GM23338 (cell line): ENCODE measurements around the gene IMP3. TPM values are rescaled to one million over a fixed set of nuclear protein-coding genes. Genes with fewer than 3 reads are reported as not detected.

Experiments used
- ATAC-seq: fragments of 200-7000 bp; cut with Tn5 transposase; 3 replicates; pipeline ENCODE4 v1.9.1; 2020
- DNase-seq: peaks from one replicate; pipeline ENCODE4 v3.0.0-alpha.2; 2015; ENCODE audit warnings: low spot score
- H2AFZ ChIP-seq: fragments of 200-600 bp; sonication (generic); 2 replicates; pipeline ENCODE4 v1.8.0; 2016; ENCODE audit warnings: antibody characterized with exemption, mild to moderate bottlenecking, moderate library complexity
- H3F3A ChIP-seq: fragments of 200-600 bp; sonication (generic); replicated peaks from 2 replicates; pipeline ENCODE4 v1.8.0; 2017; ENCODE audit warnings: antibody characterized with exemption, mixed run types, low read depth
- H3K27ac ChIP-seq: fragments of 200-600 bp; sonication (generic); 2 replicates; pipeline ENCODE4 v1.6.1; 2016; ENCODE audit warnings: low read depth
- H3K27me3 ChIP-seq: fragments of 200-600 bp; sonication (generic); 2 replicates; pipeline ENCODE4 v1.8.0; 2016; ENCODE audit warnings: mild to moderate bottlenecking, mixed run types, moderate library complexity; ENCODE audit not compliant: insufficient read depth
- H3K36me3 ChIP-seq: fragments of 200-600 bp; sonication (generic); 2 replicates; pipeline ENCODE4 v1.8.0; 2016; ENCODE audit warnings: mild to moderate bottlenecking; ENCODE audit not compliant: insufficient read depth
- H3K4me1 ChIP-seq: fragments of 200-600 bp; sonication (generic); 2 replicates; pipeline ENCODE4 v1.8.0; 2016; ENCODE audit warnings: mild to moderate bottlenecking, moderate library complexity; ENCODE audit not compliant: insufficient read depth
- H3K4me2 ChIP-seq: fragments of 200-600 bp; sonication (generic); 2 replicates; pipeline ENCODE4 v1.7.1; 2017; ENCODE audit warnings: mixed run types
- H3K4me3 ChIP-seq: fragments of 200-600 bp; sonication (generic); 2 replicates; pipeline ENCODE4 v1.6.1; 2016; ENCODE audit warnings: mixed run types
- H3K79me2 ChIP-seq: fragments of 200-600 bp; sonication (generic); replicated peaks from 2 replicates; pipeline ENCODE4 v1.8.0; 2017; ENCODE audit warnings: mild to moderate bottlenecking; ENCODE audit not compliant: insufficient read depth
- H3K9me2 ChIP-seq: fragments of 200-600 bp; sonication (generic); 2 replicates; pipeline ENCODE4 v1.8.0; 2017; ENCODE audit not compliant: insufficient read depth
- H4K20me1 ChIP-seq: fragments of 200-600 bp; sonication (generic); replicated peaks from 2 replicates; pipeline ENCODE4 v1.8.0; 2017; ENCODE audit warnings: mild to moderate bottlenecking; ENCODE audit not compliant: insufficient read depth
- H3K27ac Mint-ChIP-seq: 2 replicates; pipeline ENCODE4 v1.8.0; 2020; ENCODE audit warnings: inconsistent platforms, mild to moderate bottlenecking, moderate library complexity, mixed read lengths
- H3K27me3 Mint-ChIP-seq: 3 replicates; pipeline ENCODE4 v1.8.0; 2022; ENCODE audit warnings: low read depth, mild to moderate bottlenecking, moderate library complexity, mixed read lengths, inconsistent platforms; ENCODE audit not compliant: insufficient read depth, poor library complexity
- H3K36me3 Mint-ChIP-seq: 3 replicates; pipeline ENCODE4 v1.8.0; 2021; ENCODE audit warnings: low read depth, mild to moderate bottlenecking, inconsistent platforms, moderate library complexity, mixed read lengths
- H3K4me1 Mint-ChIP-seq: 3 replicates; pipeline ENCODE4 v1.8.0; 2020; ENCODE audit warnings: mild to moderate bottlenecking, inconsistent platforms, mixed read lengths
- H3K4me3 Mint-ChIP-seq: 3 replicates; pipeline ENCODE4 v1.8.0; 2021; ENCODE audit warnings: moderate library complexity, mild to moderate bottlenecking, inconsistent platforms, mixed read lengths
- H3K9me3 Mint-ChIP-seq: 3 replicates; pipeline ENCODE4 v1.8.0; 2020; ENCODE audit warnings: moderate library complexity, mild to moderate bottlenecking, inconsistent platforms, mixed read lengths
- CREB1 ChIP-seq: fragments of 250-450 bp; sonication (Bioruptor Pico); IDR thresholded peaks from 2 replicates; pipeline ENCODE4 v1.5.0; 2020; ENCODE audit warnings: low read depth, mild to moderate bottlenecking, moderate library complexity
- CTCF ChIP-seq, 2 experiments: fragments of 200-600 bp in 1 of 2; sonication (generic) in 1 of 2; conservative IDR thresholded peaks; 2 replicates each; pipeline versions ENCODE4 v1.5.1 to v1.6.1; 2016 to 2017; ENCODE audit warnings: antibody characterized with exemption in 2 of 2, low read depth in 2 of 2, mild to moderate bottlenecking in 2 of 2, moderate library complexity in 1 of 2
- ETS1 ChIP-seq: IDR thresholded peaks from 2 replicates; pipeline ENCODE4 v1.6.1; 2016; ENCODE audit warnings: antibody characterized with exemption
- EZH2 ChIP-seq: fragments of 200-600 bp; sonication (generic); IDR thresholded peaks from one replicate; pipeline ENCODE4 v1.8.0; 2017; ENCODE audit warnings: antibody characterized with exemption, mild to moderate bottlenecking, low read depth; ENCODE audit not compliant: unreplicated experiment
- EZH2phosphoT487 ChIP-seq: fragments of 200-600 bp; sonication (generic); IDR thresholded peaks from one replicate; pipeline ENCODE4 v1.8.1; 2018; ENCODE audit warnings: antibody characterized with exemption; ENCODE audit not compliant: unreplicated experiment
- JUNB ChIP-seq: IDR thresholded peaks from one replicate; pipeline ENCODE4 v1.6.1; 2016; ENCODE audit warnings: antibody characterized with exemption; ENCODE audit not compliant: unreplicated experiment
- NANOG ChIP-seq: IDR thresholded peaks from 2 replicates; pipeline ENCODE4 v1.6.1; 2016; ENCODE audit warnings: antibody characterized with exemption, borderline replicate concordance
- POLR2AphosphoS5 ChIP-seq: IDR thresholded peaks from 2 replicates; pipeline ENCODE4 v1.6.1; 2016; ENCODE audit warnings: antibody characterized with exemption, low read depth
- REST ChIP-seq: IDR thresholded peaks from one replicate; pipeline ENCODE4 v1.6.1; 2018; ENCODE audit warnings: antibody characterized with exemption; ENCODE audit not compliant: unreplicated experiment
- STAT1 ChIP-seq: IDR thresholded peaks from one replicate; pipeline ENCODE4 v1.6.1; 2016; ENCODE audit warnings: antibody characterized with exemption; ENCODE audit not compliant: unreplicated experiment
- ZNF114 ChIP-seq: fragments of 250-450 bp; sonication (Bioruptor Pico); IDR thresholded peaks from 2 replicates; pipeline ENCODE4 v1.5.0; 2020; ENCODE audit warnings: mild to moderate bottlenecking, moderate library complexity
- ZNF331 ChIP-seq: fragments of 250-450 bp; sonication (Bioruptor Pico); IDR thresholded peaks from 2 replicates; pipeline ENCODE4 v1.5.0; 2020; ENCODE audit warnings: low read depth, mild to moderate bottlenecking, moderate library complexity
- ZNF462 ChIP-seq: fragments of 250-450 bp; sonication (Bioruptor Pico); IDR thresholded peaks from 2 replicates; pipeline ENCODE4 v1.5.0; 2020; ENCODE audit warnings: mild to moderate bottlenecking, moderate library complexity
- polyA plus RNA-seq: library from polyadenylated mRNA; unstranded; fragments of >200 nt; fragmentation: Nextera tagmentation; extraction: Ambion mirVana; gene quantifications from 2 replicates; pipeline ENCODE4 v1.2.1, GENCODE V29; 2016
- total RNA-seq: library from RNA; depleted of rRNA; stranded (reverse); fragments of >200 nt; shearing (Covaris generic); gene quantifications from 2 replicates; pipeline ENCODE4 v1.2.3, GENCODE V29; 2014

IMP3 gene
- total and polyA plus RNA-seq, 2 experiments from 2014 or later: 210 to 319 TPM

- Mint-ChIP-seq H3K4me3 (no peak overlapping the region), H3K4me1 (peaks cover 31% of the 10 kb centered on the region), H3K36me3 (peaks cover 14% of the 10 kb centered on the region), H3K27ac (no peak overlapping the region), H3K9me3 (no peaks in the 10 kb centered on the region; the same call in 1 of the 3 replicates), H3K27me3 (peaks cover 26% of the 10 kb centered on the region)
- Histone ChIP-seq H3F3A (peaks cover 30% of the 10 kb centered on the region), H3K9me2 (no peaks in the 10 kb centered on the region), H3K27me3 (peaks cover 11% of the 10 kb centered on the region), H4K20me1 (peaks cover 26% of the 10 kb centered on the region), H3K4me1 (peaks cover 25% of the 10 kb centered on the region), H3K4me3 (no peak overlapping the region), H3K27ac (no peak overlapping the region), H2AFZ (no peak overlapping the region), H3K79me2 (peaks cover 34% of the 10 kb centered on the region), H3K4me2 (no peak overlapping the region), H3K36me3 (no peaks in the 10 kb centered on the region)
- DNase-seq (no peak), ATAC-seq (no peak)
- TF ChIP-seq REST: no peak
- TF ChIP-seq ZNF462 (CRISPR knock-in tag): no peak
- no peak for TF ChIP-seq CREB1 (CRISPR knock-in tag)
- no peak for TF ChIP-seq ZNF331 (CRISPR knock-in tag)
- no peak for TF ChIP-seq NANOG
- no peak for TF ChIP-seq STAT1
- TF ChIP-seq EZH2phosphoT487: no peak
- no peak for TF ChIP-seq ZNF114 (CRISPR knock-in tag)
- no peak for TF ChIP-seq JUNB
- TF ChIP-seq POLR2AphosphoS5: no peak
- no peak for TF ChIP-seq EZH2
- TF ChIP-seq ETS1: no peak
- TF ChIP-seq CTCF (conservative IDR thresholded peaks at IDR 0.05; ENCODE audit: low read depth in 2 of 2): no peak
These were observed 1.6 kb upstream of the IMP3 start for GRCh38 chr15:75641603-75642002.
